C1 segment of cervical spinal cord (tissue), 14 donors: ENCODE data around the gene PROSER3.
"Not testable (repeated sequence)": the region's sequence is repeated elsewhere in the genome, so short reads cannot be mapped to it uniquely, and the experiment has no call there.

Experiments used
- DNase-seq, 14 donors: peaks; one replicate each; lab custom pipeline; 2025; lab: John Stamatoyannopoulos, UW

The PROSER3 gene

DNA sequence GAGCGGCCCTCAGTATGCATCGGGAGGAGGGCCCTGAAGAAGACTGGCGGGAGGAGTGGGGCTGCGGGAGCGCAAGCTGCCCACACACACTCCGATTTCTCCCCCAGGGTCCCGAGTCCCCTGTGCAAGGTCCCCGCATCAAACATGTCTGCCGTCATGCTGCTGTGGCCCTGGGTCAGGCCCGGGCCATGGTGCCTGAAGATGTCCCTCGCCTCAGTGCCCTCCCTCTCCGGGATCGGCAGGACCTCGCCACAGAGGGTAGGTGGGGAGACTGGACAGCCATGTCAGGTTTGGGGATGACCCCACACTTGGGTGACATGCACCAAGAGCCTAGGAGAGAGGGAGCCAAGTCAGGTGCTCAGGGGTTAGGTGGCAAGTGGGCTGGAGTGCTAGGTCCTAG, 35.5 kb upstream of the PROSER3 start:
- DNase-seq, result no peak

DNA sequence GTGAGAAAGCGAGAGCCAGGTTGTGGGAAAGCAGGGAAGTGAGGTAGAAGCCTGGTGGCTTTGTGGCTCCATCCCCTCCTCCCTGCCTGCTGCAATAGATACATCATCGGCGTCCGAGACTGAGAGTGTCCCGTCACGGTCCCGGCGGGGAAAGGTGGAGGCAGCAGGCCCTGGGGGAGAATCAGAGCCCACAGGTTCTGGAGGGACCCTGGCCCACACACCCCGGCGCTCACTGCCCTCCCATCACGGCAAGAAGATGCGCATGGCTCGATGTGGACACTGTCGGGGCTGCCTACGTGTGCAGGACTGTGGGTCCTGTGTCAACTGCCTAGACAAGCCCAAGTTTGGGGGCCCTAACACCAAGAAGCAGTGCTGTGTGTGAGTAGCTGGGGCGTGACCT, 35.1 kb upstream of the PROSER3 start:
- no peak for DNase-seq

DNA sequence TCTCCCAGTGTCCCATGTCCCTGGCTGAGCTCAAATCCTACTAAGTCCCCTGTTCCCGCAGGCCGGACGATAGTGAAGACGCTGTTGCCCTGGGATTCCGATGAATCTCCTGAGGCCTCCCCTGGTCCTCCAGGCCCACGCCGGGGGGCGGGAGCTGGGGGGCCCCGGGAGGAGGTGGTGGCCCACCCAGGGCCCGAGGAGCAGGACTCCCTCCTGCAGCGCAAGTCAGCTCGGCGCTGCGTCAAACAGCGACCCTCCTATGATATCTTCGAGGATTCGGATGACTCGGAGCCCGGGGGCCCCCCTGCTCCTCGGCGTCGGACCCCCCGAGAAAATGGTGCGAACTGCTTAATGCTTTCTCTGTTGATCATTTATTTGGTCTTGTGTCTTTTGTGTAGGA, 34.3 kb upstream of the PROSER3 start:
- no peak for DNase-seq

DNA sequence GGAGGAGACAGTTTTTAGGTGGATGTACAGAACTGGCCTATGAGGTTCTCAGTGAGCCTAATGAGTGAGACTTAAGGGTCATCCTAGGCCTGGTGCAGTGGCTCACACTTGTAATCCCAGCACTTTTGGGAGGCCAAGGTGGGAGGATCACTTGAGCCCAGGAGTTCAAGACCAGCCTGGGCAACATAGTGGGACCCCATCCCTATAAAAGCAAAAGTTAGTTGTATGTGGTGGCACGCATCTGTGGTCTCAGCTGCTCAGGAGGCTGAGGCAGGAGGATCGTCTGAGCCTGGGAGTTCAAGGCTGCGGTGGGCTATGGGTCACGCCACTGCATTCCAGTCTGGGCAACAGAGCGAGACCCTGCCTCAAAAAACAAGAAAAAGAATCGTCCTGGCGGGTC, 33.8 kb upstream of the PROSER3 start:
- DNase-seq, result not testable (repeated sequence)

DNA sequence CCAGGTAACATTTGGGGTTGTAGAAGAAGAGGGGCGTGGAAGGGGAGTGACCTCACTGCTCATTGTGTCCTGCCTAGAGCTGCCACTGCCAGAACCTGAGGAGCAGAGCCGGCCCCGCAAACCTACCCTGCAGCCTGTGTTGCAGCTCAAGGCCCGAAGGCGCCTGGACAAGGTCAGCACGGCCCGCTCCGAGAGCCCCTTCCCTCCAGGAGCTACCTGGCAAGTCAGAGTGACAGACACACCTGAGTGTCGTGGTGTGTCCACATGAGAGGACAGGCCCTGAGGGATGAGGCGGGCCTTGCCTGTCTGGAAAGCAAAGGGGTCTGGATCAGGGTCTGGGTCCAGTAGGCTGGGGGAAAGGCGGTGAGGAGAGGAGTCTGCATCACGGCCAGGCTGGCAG, 33.4 kb upstream of the PROSER3 start:
- no peak for DNase-seq

DNA sequence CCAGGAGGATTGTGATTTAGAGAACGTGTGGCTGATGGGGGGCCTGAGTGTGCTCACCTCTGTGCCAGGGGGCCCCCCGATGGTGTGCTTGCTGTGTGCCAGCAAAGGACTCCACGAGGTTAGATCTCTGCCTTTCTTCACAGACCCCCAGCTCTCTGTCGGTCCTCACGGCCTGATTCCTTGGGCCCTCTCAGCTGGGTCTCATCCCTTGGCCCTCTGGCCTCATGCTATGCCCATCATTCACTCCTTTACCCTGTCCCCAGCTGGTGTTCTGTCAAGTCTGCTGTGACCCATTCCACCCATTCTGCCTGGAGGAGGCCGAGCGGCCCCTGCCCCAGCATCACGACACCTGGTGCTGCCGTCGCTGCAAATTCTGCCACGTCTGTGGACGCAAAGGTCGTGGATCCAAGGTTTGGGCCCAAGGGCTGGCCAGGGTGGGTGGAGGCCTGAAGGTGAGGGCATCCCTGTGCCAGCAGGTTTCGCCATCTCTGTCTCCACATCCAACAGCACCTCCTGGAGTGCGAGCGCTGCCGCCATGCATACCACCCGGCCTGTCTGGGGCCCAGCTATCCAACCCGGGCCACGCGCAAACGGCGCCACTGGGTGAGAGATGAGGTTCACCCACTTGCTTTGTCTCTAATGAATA, 32.6 kb upstream of the PROSER3 start:
- DNase-seq, result no peak

DNA sequence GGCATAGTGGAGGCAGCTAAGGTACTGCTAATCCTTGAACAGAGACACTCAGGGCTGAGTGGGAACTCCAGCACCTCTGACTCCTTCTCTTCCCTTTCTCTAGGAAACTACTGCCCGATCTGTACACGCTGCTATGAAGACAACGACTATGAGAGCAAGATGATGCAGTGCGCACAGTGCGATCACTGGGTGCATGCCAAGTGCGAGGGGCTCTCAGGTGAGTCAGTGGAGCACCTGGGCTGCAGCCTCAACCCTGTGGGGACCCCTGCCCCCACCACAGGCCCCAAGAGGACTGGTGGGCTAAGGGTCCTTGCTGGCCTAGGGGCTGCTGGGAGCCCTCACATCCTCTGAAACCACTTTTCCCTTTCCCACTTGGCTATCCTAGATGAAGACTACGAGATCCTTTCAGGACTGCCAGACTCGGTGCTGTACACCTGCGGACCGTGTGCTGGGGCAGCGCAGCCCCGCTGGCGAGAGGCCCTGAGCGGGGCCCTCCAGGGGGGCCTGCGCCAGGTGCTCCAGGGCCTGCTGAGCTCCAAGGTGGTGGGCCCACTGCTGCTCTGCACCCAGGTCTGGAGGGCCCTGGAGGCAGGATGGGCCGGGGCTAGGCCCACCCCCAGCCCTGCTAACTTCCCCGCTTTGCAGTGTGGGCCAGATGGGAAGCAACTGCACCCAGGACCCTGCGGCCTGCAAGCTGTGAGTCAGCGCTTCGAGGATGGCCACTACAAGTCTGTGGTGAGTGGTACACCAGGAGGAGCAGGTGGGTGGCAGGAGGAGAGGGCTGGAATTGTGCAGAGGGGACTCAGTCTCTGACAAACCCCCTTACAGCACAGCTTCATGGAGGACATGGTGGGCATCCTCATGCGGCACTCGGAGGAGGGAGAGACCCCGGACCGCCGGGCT, 30.7 kb upstream of the PROSER3 start:
- DNase-seq, result no peak

DNA sequence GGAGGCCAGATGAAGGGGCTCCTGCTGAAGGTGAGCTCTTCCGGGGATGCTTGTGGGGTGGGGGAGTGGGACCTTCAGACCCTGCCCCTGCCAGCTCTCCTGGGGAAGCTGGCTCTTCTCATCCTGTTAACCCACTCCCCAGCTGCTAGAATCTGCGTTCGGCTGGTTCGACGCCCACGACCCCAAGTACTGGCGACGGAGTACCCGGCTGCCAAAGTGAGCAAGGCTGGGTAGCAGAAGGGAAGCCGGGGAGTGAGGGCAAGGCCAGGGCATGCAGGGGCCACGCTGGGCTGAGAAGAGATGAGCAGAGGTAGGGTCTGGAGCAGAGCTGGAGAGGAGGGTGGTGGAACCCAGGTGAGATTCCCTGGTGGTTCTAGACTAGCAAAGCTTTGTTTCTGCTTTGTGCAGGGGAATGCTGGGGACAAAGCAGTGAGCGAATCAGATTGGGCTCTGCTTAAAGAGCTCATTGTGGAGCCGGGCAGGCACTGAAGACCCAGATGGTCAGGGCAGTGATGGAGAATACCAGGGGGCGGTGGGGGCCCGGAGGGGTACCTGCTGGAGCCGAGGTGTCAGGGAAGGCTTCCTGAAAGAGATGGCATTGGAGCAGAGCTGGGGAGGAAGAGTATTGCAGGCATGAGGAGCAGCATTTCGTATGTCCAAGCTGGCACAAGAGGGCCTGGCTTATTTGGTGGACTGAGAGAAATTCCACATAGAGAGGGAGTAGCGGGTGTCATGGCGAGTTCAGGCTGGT, 29.8 kb upstream of the PROSER3 start:
- DNase-seq, result no peak

DNA sequence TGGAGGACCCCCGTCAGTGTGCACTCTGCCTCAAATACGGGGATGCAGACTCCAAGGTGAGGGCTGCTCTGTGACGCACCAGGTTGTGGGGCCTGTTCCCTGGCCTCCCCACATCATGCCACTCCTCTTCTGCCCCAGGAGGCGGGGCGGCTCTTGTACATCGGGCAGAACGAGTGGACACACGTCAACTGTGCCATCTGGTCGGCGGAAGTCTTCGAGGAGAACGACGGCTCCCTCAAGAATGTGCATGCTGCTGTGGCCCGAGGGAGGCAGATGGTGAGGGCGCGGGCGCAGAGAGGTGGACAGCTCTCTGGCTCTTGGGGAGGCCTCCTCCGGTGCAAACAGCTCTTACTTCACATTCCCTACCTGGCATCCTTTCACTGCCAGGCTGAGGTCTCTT, 29.0 kb upstream of the PROSER3 start:
- no peak for DNase-seq

DNA sequence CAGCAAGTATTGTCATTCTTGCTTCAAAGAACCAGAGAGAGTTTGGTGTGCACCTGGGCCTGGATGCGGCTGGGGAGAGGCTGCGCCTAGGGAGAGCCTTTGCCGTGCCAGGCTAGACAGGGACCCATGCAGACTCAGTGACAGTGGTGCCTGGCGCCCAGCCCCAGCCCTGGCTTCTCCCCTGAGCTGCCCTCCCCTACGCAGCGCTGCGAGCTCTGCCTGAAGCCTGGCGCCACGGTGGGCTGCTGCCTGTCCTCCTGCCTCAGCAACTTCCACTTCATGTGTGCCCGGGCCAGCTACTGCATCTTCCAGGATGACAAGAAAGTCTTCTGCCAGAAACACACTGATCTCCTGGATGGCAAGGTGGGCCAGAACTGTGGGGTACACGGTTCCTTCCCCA, 28.2 kb upstream of the PROSER3 start:
- DNase-seq, result no peak

DNA sequence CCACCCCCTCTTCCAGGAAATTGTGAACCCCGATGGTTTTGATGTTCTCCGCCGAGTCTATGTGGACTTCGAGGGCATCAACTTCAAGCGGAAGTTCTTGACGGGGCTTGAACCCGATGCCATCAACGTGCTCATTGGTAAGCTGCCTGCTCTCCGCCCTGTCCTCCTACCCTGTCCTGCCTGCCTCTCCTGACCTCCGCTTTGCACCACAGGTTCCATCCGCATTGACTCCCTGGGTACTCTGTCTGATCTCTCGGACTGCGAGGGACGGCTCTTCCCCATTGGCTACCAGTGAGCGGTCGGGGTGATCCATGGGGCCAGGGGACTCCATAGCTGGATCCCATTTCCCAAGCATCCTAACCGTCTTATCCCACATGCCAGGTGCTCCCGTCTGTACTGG, 27.6 kb upstream of the PROSER3 start:
- DNase-seq, result no peak

DNA sequence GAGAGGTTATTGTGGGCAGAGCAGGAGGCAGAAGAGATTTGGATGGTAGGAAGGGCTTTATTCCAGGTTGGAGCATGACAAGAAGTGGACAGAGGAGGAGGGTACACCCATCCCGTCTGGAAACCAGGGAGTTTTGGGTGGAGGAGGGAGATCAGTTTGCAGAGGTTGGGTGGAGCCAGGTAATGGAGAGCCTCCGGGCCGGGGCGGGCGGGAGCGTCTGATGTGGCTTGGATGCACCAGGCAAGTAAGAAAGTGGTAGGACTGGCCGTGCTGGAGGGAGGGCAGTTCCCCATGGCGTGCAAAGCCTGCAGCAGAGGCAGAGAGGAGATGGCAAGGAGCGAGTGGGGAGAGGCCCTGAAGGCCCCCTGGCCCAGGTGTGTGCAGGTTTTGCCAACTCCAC, 26.6 kb upstream of the PROSER3 start:
- no peak for DNase-seq

DNA sequence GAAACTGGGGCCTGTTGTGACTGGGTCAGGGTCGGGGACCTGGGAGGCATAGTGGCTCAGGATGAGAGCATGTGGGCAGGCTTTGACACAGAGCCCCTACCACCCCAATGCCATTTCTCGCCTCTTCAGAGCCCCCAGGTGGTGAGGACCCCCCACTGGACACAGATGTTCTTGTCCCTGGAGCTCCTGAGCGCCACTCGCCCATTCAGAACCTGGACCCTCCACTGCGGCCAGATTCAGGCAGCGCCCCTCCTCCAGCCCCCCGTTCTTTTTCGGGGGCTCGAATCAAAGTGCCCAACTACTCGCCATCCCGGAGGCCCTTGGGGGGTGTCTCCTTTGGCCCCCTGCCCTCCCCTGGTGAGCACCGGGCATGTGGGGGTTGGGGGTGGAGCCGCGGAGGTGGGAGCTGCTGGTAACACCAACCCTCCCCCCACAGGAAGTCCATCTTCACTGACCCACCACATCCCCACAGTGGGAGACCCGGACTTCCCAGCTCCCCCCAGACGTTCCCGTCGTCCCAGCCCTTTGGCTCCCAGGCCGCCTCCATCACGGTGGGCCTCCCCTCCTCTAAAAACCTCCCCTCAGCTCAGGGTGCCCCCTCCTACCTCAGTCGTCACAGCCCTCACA, 26.1 kb upstream of the PROSER3 start:
- no peak for DNase-seq

DNA sequence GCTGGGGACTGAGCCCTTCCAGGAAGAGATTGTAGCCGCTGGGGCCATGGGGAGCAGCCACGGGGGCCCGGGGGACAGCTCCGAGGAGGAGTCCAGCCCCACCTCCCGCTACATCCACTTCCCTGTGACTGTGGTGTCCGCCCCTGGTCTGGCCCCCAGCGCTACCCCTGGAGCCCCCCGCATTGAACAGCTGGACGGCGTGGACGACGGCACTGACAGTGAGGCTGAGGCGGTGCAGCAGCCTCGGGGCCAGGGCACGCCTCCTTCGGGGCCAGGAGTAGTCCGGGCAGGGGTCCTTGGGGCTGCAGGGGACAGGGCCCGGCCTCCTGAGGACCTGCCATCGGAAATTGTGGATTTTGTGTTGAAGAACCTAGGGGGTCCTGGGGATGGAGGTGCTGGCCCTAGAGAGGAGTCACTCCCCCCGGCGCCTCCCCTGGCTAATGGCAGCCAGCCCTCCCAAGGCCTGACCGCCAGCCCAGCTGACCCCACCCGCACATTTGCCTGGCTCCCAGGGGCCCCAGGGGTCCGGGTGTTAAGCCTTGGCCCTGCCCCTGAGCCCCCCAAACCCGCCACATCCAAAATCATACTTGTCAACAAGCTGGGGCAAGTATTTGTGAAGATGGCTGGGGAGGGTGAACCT, 25.3 kb upstream of the PROSER3 start:
- no peak for DNase-seq

DNA sequence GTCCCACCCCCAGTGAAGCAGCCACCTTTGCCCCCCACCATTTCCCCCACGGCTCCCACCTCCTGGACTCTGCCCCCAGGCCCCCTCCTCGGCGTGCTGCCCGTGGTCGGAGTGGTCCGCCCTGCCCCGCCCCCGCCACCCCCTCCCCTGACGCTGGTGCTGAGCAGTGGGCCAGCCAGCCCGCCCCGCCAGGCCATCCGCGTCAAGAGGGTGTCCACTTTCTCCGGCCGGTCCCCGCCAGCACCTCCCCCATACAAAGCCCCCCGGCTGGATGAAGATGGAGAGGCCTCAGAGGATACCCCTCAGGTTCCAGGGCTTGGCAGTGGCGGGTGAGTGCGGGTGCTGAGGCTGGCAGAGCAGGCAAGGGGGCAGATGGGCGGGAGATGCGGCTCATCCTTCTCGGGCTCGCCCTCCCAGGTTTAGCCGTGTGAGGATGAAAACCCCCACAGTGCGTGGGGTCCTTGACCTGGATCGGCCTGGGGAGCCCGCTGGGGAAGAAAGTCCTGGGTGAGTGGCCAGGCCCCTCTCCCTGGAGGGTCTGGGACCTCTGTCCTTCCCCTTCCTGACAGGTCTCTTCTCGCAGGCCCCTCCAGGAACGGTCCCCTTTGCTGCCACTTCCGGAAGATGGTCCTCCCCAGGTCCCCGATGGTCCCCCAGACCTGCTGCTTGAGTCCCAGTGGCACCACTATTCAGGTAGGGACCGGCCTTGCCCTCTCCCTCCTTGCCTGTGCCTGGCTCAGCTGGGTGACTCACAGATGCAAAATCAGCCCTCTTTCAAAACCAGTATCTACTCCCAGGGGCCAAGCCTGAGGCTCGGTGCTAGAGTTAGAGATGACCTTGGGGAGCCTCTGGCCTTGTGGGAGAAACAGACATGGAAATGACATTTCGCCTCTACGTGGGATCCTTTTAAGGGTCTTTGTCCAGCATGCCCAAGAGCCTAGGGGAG, 24.5 kb upstream of the PROSER3 start:
- DNase-seq, result no peak

DNA sequence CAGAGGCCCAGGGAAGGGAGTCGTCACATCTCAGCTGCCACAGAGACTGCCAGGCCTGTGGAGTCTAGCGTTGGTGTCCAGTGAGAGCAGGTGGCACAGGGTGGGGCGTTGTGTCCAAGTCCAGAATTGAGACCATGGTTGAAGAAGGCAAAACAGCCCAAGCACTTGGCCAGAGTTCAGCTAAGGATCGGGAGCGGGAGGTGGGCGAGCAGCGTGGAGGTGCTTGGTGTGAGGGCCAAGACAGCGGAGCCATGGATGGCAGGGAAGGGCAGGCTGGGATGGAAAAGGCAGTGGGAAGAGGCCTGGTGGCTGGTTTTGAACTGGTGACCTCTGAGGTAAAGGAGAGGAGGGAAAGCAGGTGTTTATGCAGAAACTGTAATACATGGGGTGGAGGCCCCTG, 23.7 kb upstream of the PROSER3 start:
- no peak for DNase-seq

DNA sequence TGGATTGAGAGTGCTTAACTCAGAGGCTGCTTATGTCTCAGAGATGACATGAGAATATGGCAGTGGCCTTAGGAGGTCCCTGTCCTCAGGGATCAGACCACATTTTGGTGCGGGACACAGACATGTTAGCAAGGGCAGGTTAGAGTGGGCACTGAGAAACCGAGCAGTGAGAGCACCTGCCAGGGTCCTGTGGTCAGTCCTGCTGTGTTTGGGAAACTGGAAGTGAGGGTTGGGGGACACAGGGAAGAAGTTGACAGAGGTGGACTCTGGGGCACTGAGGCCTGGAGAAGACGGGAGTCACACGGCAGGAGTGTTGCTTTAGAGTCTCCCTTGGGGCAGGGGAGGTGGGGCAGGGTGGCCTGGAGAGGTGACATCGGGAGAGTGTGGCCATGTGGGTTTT, 23.1 kb upstream of the PROSER3 start:
- no peak for DNase-seq

DNA sequence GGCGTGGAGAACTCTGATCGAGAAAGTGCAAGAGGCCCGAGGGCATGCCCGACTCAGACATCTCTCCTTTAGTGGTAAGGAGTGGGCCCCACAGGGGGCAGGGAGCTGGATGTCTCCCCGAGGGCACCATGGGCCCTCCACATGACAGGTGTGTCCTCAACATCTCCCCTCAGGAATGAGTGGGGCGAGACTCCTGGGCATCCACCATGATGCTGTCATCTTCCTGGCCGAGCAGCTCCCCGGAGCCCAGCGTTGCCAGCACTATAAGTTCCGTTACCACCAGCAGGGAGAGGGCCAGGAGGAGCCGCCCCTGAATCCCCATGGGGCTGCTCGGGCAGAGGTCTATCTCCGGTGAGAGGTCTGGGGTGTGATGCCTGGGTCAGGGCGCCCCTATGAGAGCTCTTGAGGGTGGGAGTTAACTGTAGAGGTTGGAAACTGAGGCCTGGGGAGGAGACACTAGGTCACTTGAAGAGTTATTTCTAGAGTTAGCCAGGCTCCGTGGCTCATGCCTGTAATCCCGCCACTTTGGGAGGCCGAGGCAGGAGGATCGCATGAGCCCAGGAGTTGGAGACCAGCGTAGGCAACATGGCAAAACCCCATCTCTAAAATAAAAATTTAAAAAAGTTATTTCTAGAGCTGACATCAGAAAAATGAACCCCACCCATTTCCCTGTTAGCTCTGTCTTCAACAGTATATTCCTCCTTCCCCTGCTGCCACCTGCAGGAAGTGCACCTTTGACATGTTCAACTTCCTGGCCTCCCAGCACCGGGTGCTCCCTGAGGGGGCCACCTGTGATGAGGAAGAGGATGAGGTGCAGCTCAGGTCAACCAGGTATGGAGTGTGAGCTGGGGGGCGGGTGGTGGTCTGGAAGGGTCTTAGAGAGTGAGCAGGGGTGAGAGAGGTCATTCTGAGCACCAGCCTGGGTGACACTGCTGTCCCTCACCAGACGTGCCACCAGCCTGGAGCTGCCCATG, 20.8 kb upstream of the PROSER3 start:
- DNase-seq, result no peak
